NCI-H345 (cell line): ENCODE results near the gene B3GAT2.

Experiments used
- DNase-seq: peaks from one replicate; lab custom pipeline; 2025; lab: John Stamatoyannopoulos, UW

Gene B3GAT2

DNA sequence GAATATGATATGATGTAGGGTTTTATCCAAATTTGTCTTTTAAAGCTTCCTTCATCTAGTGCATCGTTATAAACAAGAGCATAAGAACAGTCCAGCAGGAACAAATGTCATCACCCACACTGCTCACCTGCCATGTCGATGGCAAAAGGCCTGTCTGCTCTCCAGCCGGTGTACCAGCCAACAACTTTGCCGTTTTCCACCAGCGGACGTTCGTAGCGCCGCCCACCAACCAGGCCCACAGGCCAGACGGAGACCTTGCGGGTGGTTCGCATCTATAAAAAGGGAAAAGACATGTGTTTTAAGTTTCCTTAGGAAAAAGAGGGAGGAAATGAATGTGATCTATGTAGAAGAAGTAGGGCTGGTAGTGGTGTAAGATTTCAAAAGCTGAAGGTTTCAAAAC lies 62.9 kb downstream of the B3GAT2 start:
- no peak for DNase-seq

DNA sequence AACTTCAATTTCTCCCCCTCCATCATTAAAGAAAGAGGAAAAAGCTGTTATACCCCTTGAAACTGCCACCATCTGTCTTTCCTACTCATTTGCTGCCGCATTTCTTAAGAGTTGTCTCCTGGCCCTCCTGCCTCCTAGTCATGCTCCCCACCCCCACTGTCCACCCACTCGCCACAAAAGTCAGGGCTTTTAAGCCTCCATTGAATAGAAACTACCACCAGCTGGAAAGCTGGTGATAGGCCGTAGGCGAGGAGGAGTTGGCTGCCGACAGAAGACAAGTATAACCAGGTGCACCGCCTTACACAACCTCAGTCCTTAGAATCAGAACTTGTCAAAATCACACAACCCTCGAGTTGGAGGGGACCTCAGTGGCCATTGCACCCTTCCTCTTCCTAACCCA lies 67.6 kb downstream of the B3GAT2 start:
- DNase-seq = no peak

- DNase-seq = no peak
These were observed 70.2 kb downstream of the B3GAT2 start for GRCh38 chr6:70886661-70887060.

DNA sequence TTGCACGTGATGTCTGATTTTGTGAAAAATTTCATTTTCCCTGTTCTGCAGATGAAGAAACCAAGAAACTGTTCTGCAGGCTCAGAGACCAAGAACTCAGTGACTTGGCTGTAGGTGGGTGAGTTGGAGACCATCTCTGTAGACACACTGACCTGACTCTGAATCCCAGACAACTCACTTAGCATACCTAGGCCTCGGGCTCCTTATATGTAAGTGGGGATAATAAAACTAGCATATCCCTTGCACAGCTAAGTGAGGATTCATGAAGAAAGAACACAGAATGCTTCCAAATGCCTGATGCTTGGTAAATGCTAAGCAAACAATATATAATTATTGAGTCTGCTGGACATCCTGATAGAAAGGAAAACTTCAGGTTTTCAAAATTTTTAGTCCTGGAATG lies 70.8 kb downstream of the B3GAT2 start:
- DNase-seq = no peak

DNA sequence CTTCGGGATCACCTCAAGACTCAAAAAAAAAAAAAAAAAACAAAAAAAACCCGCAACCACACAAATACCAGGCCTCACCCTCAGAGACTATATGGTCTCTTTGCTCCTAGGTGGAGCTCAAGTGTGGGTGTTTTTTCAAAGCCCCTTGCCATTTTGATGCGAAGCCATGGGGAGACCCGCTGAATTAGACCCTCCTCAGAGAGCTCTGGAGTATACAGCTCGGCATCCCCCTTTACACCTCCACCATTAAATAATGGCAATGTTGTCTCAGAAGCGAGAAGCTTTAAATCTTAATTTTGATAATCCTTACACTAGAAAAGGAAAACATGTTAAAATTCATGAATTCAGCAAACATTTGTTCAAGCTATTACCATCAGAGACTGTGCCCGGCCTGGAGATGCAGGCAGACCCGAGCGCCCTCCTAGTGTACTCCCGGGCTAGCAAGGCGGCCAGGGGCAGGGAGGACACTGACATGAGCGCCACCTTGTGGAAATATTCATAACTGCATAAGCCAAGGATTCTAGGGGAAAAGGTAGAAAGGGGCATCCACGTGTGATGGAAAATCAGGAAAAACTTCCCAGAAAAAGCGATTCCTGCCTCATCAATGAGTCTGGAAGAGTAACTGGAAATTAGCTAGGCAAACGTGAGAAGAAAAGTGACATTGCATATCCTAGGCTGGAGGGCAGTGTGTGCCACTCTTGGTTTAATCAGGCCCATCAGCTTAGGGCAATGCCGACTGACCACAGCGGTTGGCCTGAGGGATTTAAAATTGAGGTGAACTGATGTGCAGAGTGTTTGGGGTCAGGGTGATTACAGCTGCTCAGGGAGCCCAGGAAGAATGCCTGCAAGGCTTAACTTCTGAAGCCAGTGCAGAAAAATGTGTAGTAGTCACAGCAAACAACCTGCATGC lies 72.5 kb downstream of the B3GAT2 start:
- peak; percentile 65 for DNase-seq

GRCh38 chr6:70879496-70879895 lies 77.4 kb downstream of the B3GAT2 start:
- DNase-seq = no peak

GRCh38 chr6:70874181-70874913 lies 82.5 kb downstream of the B3GAT2 start:
- DNase-seq = peak; percentile 18

GRCh38 chr6:70872469-70872868 lies 84.4 kb downstream of the B3GAT2 start:
- no peak for DNase-seq

GRCh38 chr6:70864401-70864800 lies 92.5 kb downstream of the B3GAT2 start:
- DNase-seq = peak; percentile 28

- no peak for DNase-seq
These were observed 93.5 kb downstream of the B3GAT2 start for GRCh38 chr6:70863343-70863742.

DNA sequence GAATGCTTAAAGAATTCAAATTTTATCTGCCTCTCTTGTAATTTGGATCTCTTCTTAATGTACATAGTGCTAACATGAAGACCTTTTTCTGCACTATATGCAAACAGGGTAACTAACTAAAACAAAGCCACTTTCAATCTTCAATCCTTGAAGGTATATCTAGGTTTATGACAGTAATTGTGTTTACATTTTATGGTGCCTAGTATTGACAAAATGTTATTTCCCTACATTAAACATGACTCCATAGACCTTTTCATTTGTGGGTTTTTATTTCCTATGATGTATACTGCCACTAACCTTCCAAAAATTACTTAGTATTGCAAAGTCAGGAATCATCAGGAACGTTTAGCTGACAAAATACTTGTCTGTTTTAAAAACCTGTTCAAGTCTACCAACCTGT lies 95.9 kb downstream of the B3GAT2 start:
- DNase-seq = no peak

- DNase-seq = no peak
These were observed 96.8 kb downstream of the B3GAT2 start for GRCh38 chr6:70860045-70860444.

DNA sequence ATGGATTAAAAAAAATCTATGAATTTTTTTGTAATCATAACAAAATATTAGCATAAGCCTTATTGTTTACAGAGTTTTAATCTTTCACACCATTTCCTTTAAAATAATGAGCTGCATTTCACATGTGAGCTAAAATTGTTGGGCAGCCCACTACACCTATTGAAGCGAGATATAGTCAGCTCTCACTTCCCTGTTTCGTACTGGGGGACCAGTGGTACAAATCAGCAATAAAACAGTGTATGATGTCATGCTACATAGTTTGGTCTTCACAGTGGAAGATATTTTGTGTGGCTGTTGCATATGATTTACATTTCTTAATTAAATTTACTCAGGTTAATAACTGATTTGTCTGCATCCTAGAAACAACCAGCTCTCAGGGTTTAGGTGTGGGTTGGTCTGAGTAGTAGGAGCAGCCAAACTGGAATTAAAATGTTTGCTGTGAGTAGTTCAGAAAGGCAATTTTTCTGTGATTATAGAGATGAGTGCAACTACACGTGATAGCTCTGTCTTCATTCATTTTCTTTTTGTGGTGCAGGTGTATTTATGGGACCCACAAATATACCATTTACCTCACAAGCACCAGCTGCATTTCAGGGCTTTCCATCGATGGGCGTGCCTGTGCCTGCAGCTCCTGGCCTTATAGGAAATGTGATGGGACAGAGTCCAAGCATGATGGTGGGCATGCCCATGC lies 99.3 kb downstream of the B3GAT2 start:
- no peak for DNase-seq

- no peak for DNase-seq
These were observed 104.1 kb downstream of the B3GAT2 start for GRCh38 chr6:70852667-70853246.

DNA sequence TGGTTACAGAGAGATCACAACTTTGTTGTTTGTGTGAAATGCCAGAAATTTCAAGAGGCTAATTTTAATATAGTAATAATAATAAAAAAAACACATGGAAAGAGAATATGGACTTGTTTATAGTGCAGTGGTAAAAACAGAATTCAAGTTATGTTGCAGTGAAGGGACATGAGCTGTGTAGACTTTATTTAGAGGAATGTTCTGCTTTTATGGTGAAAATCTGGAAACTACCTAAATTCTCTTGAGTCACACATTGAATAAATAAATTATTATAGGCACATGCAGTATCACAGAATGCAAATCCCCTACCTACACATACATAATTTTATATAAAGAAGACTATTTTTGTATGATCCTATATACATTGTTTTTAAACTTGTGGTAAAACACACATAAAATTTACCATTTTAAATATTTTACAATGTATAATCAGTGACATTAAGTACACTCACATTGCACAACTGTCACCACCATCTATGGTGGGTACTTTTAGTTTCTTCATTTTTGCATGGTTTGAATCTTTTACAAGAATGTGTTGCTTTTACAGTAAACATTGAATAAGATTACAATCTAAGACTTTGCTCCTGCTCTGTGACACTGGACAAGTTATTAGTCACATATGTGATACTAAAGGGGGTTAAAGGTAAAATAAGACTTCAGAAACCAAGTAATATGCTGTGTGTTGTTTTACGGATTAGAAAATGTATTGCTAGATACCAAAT lies 107.4 kb downstream of the B3GAT2 start:
- no peak for DNase-seq

DNA sequence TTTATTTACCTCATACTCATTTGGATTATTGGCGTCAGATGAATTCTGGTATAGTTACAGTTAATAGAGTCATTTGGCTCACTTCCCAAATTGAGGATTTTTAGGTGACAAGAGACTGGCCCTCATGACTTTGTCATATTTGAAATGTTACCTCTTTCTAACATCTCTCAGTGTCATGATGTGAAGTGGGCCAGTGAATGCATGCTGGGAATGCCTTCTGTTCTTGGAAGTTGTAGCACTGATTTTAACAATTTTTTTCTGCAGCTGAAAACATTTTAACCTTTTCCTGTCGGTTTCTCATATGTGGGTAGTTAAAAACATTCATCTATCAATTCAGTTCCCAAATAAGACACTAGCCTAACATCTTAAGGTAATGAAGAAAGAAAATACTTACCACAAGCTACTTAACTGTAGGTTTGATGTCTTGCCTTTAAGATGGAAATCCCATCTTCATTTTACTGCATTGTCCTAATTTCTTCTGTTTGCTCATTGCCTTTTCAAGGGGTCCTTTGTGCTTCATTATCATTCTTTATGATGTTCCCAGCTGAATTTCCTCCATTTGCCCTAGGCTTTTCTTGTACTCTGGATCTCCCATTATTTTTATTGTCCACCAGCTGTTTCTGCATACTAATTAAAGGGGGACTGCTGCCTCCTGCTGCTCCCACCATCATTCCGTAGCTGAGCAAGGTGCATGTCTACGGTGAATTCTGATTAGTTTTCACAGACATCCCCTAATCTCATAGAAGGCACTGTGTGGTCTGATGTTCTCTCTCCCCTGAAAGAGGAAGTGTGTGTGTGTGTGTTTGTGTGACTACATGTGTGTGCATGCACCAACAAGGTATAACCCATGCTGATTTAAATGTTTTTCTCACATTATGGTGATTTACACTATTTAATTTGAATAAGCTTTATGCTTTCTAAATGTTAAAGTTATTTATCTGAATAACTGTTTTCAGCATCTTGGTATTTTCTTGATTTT lies 109.5 kb downstream of the B3GAT2 start:
- DNase-seq = no peak

- peak; percentile 52 for DNase-seq
These were observed 110.5 kb downstream of the B3GAT2 start for GRCh38 chr6:70846207-70846835.

- DNase-seq = no peak
These were observed 112.6 kb downstream of the B3GAT2 start for GRCh38 chr6:70844301-70844700.

GRCh38 chr6:70843328-70843918 lies 113.4 kb downstream of the B3GAT2 start:
- DNase-seq = no peak

- DNase-seq = no peak
These were observed 114.3 kb downstream of the B3GAT2 start for GRCh38 chr6:70842541-70842940.
